HL-60 (cell line): Measurements from ENCODE around the gene EREG.

ENCODE experiments used
- DNase-seq, 2 experiments: peaks; one replicate each; pipeline ENCODE4 v3.0.0-alpha.2; 2010 to 2020; ENCODE audit warnings: low read depth in 1 of 2, low spot score in 1 of 2
- H3K27ac ChIP-seq: fragments of 250-450 bp; sonication (Bioruptor Pico); replicated peaks from 2 replicates; pipeline ENCODE4 v1.5.1; 2020; ENCODE audit warnings: mild to moderate bottlenecking, moderate library complexity
- H3K27me3 ChIP-seq: fragments of 250-450 bp; sonication (Bioruptor Pico); 2 replicates; pipeline ENCODE4 v1.5.1; 2021; ENCODE audit warnings: mild to moderate bottlenecking, moderate library complexity; ENCODE audit not compliant: insufficient read depth, poor library complexity, severe bottlenecking
- H3K4me3 ChIP-seq: replicated peaks from 2 replicates; pipeline ENCODE4 v1.5.1; 2011; ENCODE audit warnings: mild to moderate bottlenecking, control low read depth, low read length; ENCODE audit not compliant: insufficient read depth
- GABPA ChIP-seq: IDR thresholded peaks from 2 replicates; pipeline ENCODE4 v1.6.1; 2012; ENCODE audit warnings: low read depth
- POLR2AphosphoS5 ChIP-seq: IDR thresholded peaks from 2 replicates; pipeline ENCODE4 v1.6.1; 2012; ENCODE audit warnings: low read depth
- SPI1 ChIP-seq: IDR thresholded peaks from 2 replicates; pipeline ENCODE4 v1.6.1; 2012; ENCODE audit warnings: low read depth, mild to moderate bottlenecking, borderline replicate concordance
- TF ChIP-seq, protein P1 (sequence below): IDR thresholded peaks from one replicate; pipeline ENCODE4 v1.5.1; 2011; ENCODE audit warnings: low read length, control low read depth, inconsistent platforms; ENCODE audit not compliant: insufficient read depth
- TF ChIP-seq, protein P2 (sequence below): IDR thresholded peaks from 2 replicates; pipeline ENCODE4 v1.6.1; 2012; ENCODE audit warnings: low read depth; ENCODE audit not compliant: insufficient replicate concordance

The EREG gene

DNA sequence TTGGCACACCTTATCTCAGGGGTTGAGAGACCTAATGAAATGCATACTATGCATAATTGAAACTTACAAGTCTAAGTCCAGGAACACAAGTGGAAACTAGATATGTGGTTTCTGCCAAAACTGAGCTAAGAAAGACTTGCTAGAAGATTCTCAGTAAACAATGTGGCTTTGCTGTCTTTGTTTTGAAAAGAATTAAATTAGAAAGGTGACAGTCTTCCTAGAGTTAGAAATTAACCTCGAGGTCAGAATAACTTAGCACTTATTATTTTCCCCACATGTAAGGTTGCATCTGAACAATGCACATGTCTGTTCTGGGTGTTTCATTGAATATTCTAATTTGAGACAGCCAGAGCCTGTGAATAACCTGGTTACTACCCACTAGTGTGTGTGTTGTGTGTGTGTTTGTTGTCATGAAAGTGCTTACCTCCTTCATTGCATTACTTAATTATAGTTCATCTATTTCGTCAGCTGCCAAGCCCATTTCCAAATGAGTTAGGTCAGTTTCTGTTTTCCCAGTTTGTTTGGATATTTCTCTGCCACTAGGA is 1.5 kb downstream of the EREG start:
- Histone ChIP-seq H3K4me3 (no peak overlapping the region), H3K27me3 (no peaks in the 10 kb centered on the region), H3K27ac (no peak overlapping the region)
- TF ChIP-seq, protein P1, sequence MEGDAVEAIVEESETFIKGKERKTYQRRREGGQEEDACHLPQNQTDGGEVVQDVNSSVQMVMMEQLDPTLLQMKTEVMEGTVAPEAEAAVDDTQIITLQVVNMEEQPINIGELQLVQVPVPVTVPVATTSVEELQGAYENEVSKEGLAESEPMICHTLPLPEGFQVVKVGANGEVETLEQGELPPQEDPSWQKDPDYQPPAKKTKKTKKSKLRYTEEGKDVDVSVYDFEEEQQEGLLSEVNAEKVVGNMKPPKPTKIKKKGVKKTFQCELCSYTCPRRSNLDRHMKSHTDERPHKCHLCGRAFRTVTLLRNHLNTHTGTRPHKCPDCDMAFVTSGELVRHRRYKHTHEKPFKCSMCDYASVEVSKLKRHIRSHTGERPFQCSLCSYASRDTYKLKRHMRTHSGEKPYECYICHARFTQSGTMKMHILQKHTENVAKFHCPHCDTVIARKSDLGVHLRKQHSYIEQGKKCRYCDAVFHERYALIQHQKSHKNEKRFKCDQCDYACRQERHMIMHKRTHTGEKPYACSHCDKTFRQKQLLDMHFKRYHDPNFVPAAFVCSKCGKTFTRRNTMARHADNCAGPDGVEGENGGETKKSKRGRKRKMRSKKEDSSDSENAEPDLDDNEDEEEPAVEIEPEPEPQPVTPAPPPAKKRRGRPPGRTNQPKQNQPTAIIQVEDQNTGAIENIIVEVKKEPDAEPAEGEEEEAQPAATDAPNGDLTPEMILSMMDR = no peak
- TF ChIP-seq, protein P2, sequence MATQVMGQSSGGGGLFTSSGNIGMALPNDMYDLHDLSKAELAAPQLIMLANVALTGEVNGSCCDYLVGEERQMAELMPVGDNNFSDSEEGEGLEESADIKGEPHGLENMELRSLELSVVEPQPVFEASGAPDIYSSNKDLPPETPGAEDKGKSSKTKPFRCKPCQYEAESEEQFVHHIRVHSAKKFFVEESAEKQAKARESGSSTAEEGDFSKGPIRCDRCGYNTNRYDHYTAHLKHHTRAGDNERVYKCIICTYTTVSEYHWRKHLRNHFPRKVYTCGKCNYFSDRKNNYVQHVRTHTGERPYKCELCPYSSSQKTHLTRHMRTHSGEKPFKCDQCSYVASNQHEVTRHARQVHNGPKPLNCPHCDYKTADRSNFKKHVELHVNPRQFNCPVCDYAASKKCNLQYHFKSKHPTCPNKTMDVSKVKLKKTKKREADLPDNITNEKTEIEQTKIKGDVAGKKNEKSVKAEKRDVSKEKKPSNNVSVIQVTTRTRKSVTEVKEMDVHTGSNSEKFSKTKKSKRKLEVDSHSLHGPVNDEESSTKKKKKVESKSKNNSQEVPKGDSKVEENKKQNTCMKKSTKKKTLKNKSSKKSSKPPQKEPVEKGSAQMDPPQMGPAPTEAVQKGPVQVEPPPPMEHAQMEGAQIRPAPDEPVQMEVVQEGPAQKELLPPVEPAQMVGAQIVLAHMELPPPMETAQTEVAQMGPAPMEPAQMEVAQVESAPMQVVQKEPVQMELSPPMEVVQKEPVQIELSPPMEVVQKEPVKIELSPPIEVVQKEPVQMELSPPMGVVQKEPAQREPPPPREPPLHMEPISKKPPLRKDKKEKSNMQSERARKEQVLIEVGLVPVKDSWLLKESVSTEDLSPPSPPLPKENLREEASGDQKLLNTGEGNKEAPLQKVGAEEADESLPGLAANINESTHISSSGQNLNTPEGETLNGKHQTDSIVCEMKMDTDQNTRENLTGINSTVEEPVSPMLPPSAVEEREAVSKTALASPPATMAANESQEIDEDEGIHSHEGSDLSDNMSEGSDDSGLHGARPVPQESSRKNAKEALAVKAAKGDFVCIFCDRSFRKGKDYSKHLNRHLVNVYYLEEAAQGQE = no peak
- no peak for TF ChIP-seq GABPA
- TF ChIP-seq POLR2AphosphoS5 = no peak
- no peak for TF ChIP-seq SPI1
- no peak for DNase-seq

DNA sequence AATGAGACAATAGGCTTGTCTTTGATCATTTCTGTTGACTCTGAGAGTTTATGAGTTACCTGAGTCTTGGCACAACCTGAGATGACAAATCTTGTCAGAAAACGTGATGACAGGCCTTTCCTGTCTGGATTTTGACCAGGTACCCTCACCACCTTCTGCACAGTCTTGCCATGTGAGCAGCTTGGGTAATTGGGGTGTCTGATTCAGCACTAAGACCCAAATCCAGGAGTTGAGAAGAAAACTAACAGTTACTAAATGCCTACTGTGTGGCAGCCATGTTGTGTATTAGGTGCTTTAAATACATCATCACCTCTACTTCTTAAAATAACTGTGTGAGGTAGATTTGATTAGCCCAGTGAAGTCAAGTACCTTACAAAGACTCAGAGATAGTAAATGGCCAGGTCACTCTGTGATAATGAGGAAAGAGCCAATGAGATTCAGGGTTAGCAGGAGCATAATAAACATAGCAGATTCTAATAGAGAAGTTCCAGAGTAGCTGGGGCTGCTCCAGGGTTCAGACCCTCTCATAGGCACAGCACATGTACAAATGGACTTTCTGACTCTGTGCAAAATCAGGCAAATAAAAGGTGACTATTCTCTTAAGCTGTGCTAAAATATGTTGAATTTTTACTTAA is 2.8 kb downstream of the EREG start:
- TF ChIP-seq SPI1 (no peak), POLR2AphosphoS5 (no peak), GABPA (no peak)
- TF ChIP-seq, protein P2 = no peak
- TF ChIP-seq, protein P1 = no peak
- H3K27ac ChIP-seq = no peak overlapping the region
- no peaks in the 10 kb centered on the region for H3K27me3 ChIP-seq
- DNase-seq = no peak
- H3K4me3 ChIP-seq = no peak overlapping the region

DNA sequence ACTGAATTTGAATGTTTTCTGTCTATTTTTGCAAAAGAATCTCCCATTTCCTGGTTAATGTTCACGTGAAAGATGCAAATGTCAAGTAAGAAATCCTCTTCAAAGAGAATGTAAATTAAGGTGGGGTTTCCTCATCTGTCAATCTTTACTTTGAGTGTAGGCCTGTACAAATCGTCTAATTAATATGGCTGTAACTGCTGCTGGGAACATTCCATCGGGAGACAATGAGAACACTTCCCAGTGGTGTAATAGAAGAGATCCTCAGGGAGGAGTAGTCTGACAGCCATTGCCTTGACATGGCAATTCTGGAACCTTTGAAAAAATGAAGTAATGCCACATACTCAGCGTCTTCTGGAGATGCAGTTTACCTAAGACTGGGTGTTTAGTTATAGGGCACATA is 3.7 kb downstream of the EREG start:
- Histone ChIP-seq H3K27me3 (no peaks in the 10 kb centered on the region), H3K27ac (no peak overlapping the region), H3K4me3 (no peak overlapping the region)
- TF ChIP-seq GABPA = no peak
- TF ChIP-seq SPI1 = no peak
- TF ChIP-seq, protein P2 = no peak
- TF ChIP-seq, protein P1 = no peak
- no peak for TF ChIP-seq POLR2AphosphoS5
- no peak for DNase-seq
